ENCODE measurements around the gene ADCY9.
A peak's percentile ranks its signal among the peaks of the same experiment; 100 is the strongest.

The ADCY9 gene

DNA sequence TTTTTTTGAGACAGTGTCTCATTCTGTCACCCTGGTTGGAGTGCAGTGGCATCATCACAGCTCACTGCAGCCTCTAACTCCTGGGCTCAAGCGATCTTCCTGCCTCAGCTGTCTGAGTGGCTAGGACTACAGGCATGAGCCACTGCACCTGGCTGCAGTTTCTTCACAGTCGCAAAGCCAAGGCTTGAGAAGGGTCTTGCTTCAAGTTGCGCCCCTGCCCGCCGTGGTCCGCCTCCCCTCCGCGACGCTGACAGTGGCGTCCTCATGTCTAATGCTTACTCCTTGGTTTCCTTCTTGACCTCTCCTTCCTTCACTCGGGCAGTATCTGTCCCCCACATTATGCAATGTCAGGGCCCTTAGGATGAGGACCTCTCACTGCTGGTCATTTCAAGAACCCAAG is 112.7 kb downstream of the ADCY9 start:
- DNase-seq (ENCODE audit: low spot score) = no peak

DNA sequence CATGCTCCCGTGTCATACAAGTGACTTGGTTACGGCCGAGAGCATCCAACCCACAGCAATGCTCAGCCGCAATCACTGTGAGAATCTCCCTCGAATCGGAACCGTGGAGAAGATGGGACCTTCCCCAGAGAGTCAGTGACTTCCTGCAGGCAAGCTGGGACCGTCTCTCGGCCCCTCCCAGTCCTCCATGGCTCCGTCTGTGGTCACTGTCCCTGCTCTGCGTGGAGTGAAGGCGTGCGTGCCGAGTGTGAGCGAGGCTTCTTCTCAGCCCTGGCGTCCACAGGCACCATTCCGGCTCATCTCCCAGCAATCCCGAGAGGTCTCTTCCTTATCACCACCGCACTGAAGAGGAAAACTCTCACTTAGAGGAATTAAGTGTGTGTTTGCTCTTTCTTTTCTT is 113.1 kb downstream of the ADCY9 start:
- no peak for DNase-seq (ENCODE audit: low spot score)

DNA sequence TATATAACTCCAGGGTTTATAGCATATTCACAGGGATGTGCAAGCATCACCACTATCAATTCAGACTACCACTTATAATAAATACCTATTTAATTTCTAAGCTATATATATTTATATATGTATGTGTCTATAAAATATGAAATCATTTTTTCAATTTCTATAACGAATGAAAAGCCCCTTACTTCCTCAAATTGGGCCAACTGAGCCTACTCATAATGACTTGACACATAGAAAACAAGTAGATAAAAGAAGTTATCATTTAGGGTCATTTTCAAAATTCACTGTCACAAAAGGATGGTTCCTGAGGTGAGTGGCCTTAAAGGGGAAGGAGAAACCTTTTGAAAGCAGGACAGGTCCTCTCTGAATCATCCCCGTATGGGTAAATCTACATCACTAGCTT is 114.1 kb downstream of the ADCY9 start:
- no peak for DNase-seq (ENCODE audit: low spot score)

DNA sequence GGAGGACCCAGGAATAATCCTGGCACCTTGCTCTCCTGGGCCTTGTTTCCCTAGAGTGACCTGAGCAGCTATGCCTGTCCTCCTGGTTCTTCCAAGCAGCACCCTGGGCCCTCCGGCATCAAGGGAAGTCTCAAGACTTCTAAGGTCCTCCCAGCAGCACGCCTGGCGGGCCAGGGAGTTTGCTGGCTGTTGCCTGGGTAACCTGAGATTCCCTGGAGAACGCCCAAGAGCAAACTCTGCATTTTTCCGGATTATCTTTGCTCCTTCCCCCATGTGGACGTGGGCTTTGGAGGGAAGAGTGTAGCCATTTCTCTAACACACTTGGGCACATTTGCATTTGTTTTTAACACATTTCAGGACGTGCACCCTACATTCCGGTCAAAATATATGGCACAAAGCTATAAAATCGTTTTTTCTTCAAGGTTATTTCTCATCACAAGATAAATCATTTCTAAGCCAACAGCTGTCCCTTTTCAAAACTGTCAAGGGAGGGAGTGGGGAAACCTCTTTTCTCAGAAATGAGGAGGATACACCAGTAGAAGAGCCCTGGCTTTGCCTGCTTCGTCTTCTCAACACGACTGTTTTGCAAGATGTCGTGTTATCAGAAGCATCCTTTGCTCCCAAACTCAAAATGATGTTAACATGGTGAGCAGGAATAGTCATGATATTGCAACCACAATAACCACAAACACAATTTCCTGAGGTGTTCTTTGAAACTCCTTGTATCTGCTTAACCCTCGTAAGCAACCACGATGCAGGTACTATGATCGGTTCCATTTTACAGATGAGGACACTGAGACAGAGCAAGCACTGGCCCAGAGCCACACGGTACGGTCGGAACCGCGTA is 116.5 kb downstream of the ADCY9 start:
- DNase-seq (ENCODE audit: low spot score) = no peak

DNA sequence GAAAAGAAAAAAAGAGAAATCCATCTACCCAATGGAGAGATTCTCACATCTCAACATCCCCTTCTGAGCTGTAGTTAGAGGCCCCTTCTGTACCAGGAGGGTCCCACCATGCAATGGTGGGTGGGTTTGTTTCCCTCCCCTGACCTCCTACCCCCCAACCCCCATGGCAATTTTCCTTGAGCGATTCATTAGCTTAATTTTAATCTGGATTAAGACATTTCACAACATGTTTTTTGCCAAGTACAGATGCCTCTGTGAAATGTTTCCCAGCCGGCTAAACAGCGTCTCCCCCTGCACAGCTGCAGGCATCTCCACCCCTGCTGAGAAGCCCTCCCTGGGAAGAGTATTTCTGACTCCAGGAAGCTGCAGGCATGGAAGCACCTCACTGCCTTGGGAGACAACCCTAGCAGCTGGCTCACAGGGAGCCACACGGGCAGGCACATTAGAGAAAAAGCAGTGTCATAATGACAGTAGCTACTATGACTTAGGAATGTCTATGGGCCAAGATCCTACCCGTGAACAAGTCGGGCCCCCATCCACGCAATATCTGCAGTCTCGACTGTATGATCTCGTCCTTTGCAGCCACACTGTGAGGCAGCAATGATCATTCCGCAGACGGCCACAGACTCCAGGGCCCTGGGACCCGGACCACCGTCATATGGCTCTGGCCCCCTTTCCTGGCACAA is 117.3 kb downstream of the ADCY9 start:
- DNase-seq (ENCODE audit: low spot score) = no peak

DNA sequence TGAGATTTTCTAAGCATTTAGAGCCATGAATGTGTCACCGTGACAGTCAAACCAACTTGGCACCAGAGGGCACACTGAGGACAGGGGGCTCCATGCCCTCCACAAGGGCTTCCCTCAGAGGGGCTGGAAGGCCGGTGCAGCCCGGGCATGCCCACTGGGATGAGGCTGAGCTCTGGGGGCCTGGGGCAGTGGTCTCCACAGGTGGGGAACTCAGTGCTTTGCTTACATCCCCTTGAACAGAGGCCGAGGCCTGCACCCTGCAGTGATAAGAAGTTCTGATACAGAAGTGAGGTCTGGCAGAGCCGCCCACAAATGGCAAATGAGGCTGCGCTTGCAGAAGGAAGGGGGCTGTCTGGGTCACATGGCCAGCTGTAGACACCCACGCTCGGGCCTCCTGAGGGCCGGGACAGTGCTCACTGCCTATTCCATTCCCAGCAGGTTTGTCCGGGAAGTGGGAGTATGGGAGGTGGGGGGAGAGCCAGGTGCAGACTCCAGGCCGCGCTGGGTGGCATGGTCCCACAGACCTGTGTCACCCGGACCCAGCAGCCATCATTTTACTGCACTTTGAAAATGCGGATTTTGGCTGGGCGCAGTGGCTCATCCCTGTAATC is 118.9 kb downstream of the ADCY9 start:
- DNase-seq (ENCODE audit: low spot score) = no peak

DNA sequence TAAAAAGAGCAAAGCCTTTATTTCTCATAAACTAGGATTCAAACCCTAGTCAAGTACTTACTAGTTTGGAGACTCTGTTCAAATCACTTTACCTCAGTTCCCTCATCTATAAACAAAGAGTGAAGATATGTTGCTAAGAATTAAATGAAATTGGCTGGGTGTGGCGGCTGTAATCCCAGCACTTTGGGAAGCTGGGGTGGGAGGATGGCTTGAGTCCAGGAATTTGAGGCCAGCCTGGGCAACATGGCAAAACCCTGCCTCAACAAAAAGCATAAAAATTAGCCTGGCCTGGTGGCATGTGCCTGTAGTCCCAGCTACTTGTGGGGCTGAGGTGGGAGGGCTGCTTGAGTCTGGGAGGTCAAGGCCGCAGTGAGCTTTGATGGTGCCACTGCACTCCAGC is 121.2 kb downstream of the ADCY9 start:
- DNase-seq (ENCODE audit: low spot score) = no peak

DNA sequence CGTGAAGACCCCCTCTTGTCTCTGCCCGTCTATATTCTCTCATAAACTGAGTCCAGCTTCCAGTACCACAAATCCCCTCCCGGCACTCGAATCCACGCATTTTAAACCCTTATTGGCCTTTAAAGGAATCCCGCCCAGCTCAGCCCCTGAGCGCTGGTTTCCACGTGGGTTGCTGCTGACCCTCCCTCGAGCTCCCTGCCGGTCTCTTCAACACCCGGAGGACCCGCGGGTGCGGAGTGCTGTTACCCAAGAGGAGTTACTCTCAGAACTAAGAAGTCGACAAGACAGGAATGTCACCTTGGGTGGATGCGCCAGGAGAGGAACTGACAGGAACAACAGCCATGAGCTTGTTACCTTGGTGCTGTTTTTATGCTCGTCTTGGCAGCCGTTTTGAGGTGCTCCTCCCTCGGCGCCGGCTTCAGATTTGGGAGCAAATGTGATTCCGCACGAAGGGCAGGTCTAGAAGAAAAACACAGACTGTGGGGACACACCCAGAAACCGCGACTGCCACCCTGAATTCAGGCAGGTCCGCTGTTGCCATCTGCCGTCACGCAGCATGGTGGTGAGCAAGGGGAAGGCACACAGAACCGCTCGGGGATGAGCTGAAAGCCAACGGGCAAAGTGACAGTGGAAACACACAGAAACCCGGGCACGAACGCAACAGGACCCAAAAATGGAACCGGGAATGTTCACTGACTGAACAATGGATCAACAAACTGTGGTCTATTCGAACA is 123.0 kb downstream of the ADCY9 start:
- no peak for DNase-seq (ENCODE audit: low spot score)

DNA sequence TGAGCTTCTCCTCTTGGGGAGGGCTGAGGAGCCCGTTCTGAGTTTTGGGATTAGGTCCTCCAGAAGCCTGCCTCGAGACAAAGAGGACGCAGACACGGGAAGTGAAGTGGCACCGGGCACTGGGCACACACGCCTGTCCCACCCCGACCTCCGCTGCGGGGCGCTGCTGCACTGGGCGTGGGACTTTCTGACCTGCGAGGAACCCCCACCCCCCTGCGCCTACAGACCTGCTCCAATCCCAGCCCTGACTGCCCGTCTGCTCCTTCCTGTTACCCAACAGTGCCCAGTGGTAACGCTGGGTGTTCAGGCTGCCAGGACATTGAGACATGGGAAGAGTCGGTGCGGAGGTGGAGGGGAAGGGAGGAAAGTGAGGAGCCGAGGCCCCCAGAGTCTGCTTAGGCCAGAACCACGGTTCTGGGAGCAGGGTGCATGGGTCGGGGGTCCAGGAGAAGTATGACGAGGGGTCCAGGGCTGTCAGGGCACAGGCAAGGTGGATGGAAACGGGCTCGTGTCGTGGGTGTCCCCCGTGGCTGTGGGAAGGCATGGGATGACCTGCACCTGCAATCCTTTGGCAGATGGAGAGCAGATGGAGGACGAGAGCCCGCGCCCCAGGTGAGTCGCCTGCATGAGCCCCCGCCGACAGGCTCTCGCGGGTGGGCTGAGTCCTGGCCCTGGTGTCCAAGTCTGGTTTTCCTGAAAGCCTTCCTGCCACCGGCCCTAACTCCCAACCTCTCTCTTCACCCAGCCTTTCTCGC is 123.8 kb downstream of the ADCY9 start:
- DNase-seq (ENCODE audit: low spot score) = no peak

DNA sequence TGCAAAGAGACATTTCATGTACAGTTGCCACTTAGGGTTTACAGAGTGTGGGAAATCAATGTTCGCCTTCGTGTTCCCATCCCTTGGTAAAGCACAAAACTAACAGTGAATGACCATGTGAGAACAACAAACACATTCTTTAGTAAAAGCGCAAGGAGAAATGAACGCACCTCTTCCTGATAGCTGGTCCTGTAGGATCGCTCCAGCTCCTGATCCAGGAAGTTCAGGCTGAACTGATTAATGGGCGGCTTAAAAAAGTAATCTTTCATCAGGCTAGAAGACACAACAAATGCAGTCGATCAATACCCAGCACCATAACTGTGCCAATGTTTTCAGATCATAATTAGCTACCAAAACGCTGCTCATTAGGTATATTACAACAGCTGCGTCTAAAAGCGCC is 127.4 kb downstream of the ADCY9 start:
- DNase-seq (ENCODE audit: low spot score) = no peak

DNA sequence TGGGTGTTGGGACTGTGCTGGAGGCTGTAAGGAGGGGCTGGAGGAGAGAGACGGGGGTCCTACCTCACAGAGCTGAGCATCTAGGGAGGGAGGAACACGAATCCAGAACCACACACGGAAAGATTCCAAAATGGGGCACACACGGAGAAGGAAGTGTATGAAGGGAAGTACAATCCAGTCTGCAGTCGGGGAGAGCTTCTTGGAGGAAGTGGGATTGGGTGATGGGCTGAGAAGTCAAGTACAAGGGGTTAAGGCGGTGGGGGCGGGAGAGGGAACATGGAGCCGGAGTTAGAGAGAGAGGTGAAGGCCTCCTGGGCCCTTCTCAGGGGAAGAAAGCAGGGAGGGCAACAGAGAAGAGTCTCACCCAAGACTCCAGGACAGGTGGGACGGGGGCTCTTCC is 128.2 kb downstream of the ADCY9 start:
- no peak for DNase-seq (ENCODE audit: low spot score)

DNA sequence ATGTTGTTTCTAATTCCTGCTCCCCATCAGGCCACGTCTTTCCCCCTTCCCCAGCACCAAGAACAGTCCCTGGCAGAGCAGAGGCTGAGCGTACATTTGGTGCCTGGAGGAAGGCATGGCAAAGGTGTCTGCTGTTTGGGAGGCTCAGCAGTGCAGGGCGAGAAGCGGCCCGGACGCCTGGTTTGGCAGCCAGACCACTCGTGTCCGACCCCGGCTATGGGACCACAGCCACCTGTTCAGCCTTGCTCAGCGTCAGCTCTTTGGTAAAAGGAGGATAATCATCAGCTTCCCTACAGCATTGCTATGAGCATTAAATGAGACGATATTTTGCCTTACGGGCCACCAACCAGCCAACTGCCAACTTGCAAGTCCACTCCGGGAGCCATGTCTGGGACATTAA is 129.0 kb downstream of the ADCY9 start:
- no peak for DNase-seq (ENCODE audit: low spot score)

DNA sequence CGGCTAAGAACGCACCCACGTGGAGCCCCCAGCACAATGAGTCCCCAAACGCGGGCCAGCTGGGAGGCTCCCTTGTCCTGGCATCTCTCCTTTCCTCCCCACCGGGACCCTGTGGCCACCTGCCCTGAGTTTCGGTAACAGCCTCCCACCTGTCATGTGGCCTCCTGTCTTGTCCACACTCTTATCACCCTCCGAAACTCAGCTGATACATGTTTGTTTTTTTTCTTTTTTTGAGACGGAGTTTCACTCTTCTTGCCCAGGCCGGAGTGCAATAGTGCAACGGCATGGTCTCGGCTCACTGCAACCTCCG is 130.1 kb downstream of the ADCY9 start:
- DNase-seq (ENCODE audit: low spot score) = no peak

DNA sequence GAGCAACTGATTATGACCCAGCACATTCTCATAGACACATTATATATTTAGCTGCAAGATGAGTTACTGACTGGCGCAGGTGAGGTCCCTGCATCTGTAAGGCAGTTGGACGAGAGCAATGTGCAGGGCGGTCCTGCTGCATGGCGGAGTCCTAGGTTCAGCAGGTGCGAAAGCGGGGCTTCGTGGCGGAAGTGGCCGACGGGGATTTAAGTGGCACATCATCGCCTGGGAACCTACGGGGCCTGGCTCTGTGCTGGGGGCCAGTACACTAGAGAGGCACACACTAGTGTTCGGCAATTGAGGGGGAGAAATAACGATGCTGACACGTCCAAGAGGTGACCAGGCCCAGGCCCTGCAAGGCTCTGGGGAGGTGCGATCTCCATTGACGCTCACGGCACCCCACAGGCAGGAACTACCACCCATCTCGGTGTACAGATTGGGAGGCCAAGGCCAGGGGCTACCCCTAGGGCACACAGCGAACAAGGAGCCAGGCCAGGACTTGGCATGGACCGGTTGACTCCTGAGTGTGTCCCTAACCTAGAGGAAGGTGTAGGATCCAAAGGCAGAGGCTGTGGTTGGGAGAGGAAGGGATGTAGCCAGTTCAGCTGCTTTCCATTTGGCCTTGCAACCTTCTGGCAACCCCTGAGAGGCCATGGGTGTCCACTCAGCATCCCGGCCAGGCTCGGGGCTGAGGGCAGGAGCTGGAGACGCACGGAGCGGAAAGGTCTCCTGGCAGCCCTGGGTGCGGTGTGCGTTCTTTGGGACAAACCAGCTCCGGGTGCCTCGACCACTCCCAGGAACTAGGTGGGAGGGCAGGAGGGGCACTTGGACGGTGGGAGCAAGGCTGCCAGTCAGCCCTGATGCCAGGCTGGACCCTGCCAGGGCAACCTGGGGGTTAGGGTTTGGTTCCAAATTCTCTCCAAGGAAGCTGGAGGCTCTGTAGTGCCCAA is 131.9 kb downstream of the ADCY9 start:
- no peak for DNase-seq (ENCODE audit: low spot score)

DNA sequence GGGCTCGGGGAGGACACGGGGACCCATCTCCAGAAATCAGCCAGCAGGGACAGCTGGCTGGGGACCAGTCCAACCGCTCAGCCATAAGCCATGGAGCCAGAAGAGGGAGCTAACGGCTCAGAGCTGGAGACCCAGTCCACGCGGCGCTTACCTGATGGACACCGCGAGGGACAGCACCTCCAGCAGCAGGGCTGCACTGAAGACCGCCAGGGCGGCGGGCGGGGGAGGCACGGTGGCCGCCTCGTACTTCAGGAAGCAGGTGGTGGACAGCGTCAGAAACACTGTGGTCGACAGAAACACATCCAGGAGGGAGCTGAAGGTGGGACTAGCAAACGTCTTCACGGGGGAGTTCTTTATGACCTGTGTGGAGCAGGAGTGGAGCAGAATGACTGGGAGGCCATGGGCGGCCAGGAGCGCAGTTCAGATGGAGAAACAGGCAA is 133.1 kb downstream of the ADCY9 start:
- DNase-seq (ENCODE audit: low spot score) = peak; percentile 35

DNA sequence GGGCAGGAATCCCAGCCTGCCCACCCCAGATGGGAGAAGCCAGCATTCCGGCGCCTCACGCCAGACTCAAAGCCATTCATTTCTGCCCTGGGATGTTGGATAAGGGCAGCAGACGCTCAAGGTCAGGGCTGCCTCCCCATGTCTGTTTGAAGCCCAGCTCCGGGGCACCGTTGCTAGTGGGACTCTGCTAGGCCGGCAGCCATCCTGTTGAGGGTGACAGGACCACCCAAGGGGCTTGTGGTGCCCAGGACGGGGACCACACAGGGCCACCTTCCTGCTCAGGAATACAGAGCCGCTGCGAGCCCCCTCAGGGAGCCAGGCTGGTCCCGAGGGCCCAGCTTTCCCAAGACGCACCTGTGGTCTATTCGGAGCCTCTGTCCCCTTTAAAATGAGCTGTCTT is 134.0 kb downstream of the ADCY9 start:
- DNase-seq (ENCODE audit: low spot score) = no peak

DNA sequence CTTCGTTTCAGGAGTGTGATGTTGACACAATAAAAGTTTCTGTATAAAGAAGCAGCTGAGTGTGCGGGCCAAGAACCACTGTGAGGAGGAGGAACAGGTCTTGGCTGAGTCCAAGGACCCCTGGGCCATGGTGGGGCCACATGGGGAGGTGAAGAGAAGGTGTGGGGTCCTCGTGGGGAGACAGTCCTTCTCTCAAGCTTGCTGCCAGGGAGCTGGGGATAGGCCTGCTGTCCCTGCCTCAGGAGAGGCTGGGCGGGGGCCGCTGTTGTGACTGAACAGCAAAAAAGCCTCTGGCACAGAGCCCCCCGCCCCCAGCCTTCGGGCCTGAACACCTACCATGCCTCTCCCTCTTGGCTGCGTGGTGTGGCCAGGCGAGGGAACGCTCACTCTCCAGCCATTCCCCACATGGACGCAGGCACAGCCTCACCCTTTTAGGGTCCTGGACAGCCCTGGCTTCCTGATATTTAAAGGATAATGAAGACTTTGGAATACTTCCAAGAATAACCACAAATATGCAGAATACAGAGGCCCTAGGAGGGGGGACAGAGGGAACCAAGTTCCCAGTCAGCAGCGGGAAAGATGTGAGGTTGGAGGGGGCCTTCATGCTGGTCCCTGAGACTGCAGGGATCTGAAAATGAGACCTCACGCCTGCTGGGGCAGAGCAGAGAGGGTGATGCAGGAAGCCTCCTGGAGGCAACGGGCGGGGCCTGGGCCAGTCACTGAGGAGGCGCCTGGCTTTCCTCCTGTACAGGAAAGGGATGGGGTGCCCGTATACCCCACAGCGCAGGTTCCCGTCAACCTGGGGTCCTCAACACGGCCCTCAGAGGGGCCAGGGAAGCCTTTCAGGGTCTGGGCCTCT is 135.8 kb downstream of the ADCY9 start:
- DNase-seq (ENCODE audit: low spot score) = no peak

DNA sequence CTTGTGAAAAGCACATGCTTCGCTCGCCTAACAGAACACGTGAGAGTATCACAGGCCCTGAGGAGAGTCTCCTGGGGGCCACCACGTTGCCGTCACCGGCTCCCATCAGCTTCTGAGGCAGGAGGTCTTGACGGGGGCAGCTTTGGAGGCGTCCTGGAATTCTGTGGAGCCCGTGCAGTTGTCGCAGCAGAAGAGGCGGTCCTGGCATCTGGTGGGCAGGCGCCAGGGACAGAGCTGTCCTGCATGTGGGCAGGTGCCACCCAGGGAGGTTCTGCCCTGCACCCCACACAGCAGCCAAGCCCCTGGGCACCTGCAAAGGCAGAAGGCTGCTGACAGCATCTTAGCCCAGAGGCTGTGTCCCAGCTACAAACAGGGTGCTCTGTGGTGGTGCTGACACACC is 136.7 kb downstream of the ADCY9 start:
- no peak for DNase-seq (ENCODE audit: low spot score)

DNA sequence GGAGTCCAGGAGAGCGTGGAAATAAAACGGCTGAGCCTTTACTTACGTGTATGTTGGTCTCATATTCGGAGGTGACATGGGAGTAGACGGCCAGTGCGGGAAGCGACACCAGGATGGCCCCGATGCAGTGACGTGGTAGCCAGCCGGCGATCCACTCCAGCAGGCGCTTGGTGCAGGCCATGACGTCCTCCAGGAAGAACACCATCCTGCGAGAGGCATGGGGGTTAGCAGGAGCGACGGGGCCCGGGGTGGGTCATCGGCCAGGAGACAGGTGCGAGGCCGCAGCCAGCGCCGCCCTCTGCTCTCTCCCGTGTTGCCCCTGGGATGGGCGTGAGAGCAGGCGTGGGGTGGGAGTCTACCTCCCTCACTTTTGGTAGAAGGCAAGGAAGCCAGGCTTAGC is 137.2 kb downstream of the ADCY9 start:
- no peak for DNase-seq (ENCODE audit: low spot score)

DNA sequence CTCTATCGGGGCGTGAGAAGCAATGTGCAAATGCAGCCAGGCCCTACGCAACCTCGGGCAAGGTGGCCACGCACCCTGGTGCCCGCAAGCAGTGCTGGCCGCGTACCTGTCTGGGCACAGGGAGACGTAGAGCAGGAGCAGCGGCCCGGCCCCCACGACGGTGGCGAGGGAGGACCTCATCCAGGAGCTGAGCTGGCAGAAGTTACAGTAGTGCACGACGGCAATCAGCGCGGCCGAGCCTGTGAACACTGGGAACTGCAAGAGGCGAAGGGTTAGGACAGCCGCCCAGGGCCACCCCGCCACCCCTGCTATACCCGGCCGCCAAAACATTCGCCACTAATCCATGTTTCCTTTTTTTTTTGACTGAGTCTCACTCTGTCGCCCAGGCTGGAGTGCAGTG is 138.9 kb downstream of the ADCY9 start:
- no peak for DNase-seq (ENCODE audit: low spot score)

Data from COLO829 (cell line).